Activated T-cell treated with anti-CD3 and anti-CD28 coated beads, Interleukin-2, amount 50 U/mL, for 24 hours (primary cell): ENCODE measurements around the gene POM121L2.
A peak's percentile ranks its signal among the peaks of the same experiment; 100 is the strongest.
"Not testable (repeated sequence)": the region's sequence is repeated elsewhere in the genome, so short reads cannot be mapped to it uniquely, and the experiment has no call there.

ENCODE experiments used
- DNase-seq: peaks from one replicate; pipeline ENCODE4 v3.0.0-alpha.2; 2020
- H3K27ac Mint-ChIP-seq: 2 replicates; pipeline ENCODE4 v1.8.0; 2020; ENCODE audit warnings: mild to moderate bottlenecking, mixed read lengths
- H3K27me3 Mint-ChIP-seq: 2 replicates; pipeline ENCODE4 v1.8.0; 2020; ENCODE audit warnings: mixed read lengths
- H3K36me3 Mint-ChIP-seq: 2 replicates; pipeline ENCODE4 v1.8.0; 2020; ENCODE audit warnings: low read depth, mixed read lengths
- H3K4me1 Mint-ChIP-seq: 2 replicates; pipeline ENCODE4 v1.8.0; 2020; ENCODE audit warnings: low read depth, mixed read lengths
- H3K4me3 Mint-ChIP-seq: 2 replicates; pipeline ENCODE4 v1.8.0; 2020; ENCODE audit warnings: mild to moderate bottlenecking, moderate library complexity, mixed read lengths
- H3K9me3 Mint-ChIP-seq: 2 replicates; pipeline ENCODE4 v1.8.0; 2020; ENCODE audit warnings: mixed read lengths

POM121L2 gene

DNA sequence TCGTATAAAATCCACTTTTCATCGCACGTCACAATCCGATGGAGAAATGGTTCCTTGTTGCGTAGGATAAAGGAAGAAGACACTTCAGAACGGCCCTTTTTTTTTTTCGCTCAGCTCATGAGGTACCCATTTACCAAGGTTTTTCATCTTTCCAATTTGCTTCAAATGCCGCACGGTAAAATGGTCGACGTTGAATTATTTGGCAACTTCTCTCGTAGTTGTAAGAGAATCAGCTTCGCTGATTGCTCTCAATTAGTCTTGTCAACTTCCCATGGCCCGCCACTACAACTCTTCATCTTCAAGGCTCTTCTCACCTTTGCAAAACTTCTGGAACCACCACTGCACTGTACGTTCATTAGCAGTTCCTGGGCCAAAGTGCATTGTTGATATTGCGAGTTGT is 28.8 kb downstream of the POM121L2 start:
- Mint-ChIP-seq H3K36me3 (peaks cover 3% of the 10 kb centered on the region), H3K27me3 (peaks cover 95% of the 10 kb centered on the region), H3K4me1 (peaks cover 22% of the 10 kb centered on the region), H3K27ac (peak overlapping the region; percentile 23), H3K9me3 (peaks cover 45% of the 10 kb centered on the region), H3K4me3 (no peak overlapping the region)
- no peak for DNase-seq

DNA sequence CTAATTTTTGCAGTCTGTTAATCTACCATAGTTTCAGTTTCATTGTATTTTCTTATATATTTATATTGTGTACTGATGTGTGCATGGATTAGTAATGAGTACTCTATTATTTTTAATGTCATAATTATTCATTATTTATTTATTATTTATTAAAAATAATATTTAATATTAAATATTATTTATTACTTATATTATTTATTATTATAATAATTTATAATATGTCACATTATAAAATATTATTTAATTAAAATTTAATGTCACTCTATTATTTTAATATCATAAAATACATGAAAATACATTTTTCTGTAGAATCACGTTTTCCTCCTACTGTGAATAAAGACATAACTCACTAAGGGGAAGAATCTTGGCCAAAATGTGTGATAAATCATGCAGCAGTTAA is 30.5 kb downstream of the POM121L2 start:
- peaks cover 3% of the 10 kb centered on the region for H3K36me3 Mint-ChIP-seq
- peaks cover 15% of the 10 kb centered on the region for H3K4me1 Mint-ChIP-seq
- peaks cover 38% of the 10 kb centered on the region for H3K9me3 Mint-ChIP-seq
- no peak overlapping the region for H3K4me3 Mint-ChIP-seq
- H3K27me3 Mint-ChIP-seq, result peaks cover 93% of the 10 kb centered on the region
- no peak overlapping the region for H3K27ac Mint-ChIP-seq
- no peak for DNase-seq

DNA sequence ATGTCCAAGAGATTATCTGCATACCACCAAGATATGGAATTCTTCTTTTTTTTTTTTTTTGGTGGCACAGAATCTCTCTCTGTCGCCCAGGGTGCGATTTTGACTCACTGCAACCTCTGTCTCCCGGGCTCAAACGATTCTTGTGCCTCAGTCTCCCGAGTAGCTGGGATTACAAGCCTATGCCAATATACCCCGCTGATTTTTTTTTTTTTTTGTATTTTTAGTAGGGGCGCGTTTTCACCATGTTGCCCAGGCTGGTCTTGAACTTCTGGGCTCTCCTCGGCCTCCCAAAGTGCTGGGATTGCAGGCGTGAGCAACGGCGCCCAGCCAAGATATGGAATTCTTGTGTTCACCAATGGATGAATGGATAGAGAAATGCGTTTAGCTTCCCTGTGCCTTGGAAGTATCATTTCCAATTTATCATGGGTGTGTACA is 31.0 kb downstream of the POM121L2 start:
- H3K4me3 Mint-ChIP-seq, result no peak overlapping the region
- H3K9me3 Mint-ChIP-seq, result peaks cover 35% of the 10 kb centered on the region
- H3K36me3 Mint-ChIP-seq, result peaks cover 3% of the 10 kb centered on the region
- H3K27ac Mint-ChIP-seq, result no peak overlapping the region
- H3K27me3 Mint-ChIP-seq, result peaks cover 93% of the 10 kb centered on the region
- no peak for DNase-seq
- peaks cover 15% of the 10 kb centered on the region for H3K4me1 Mint-ChIP-seq

DNA sequence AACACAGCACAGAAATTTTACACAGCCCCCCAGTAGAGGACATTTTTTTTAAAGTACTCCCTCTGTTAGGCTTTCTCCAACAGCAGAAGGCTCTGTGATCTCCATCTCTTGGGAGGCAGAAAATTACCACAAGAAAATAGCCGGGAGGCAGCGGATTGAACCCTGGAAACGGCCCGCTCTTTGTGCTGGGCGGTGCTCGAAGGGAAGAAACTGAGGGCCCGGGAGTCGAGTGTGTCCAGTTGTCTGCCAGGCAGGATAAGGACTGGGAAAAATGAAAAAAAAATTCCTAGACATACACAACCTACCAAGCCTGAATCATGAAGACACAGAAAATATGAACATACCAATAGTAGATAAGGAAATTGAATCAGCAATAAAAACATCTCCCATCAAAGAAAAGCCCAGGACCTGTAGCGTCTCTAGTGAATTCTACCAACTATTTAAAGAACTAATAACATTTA is 31.5 kb downstream of the POM121L2 start:
- peaks cover 3% of the 10 kb centered on the region for H3K36me3 Mint-ChIP-seq
- peaks cover 34% of the 10 kb centered on the region for H3K9me3 Mint-ChIP-seq
- H3K4me1 Mint-ChIP-seq, result peaks cover 15% of the 10 kb centered on the region
- peak overlapping the region; percentile 61 for H3K4me3 Mint-ChIP-seq
- H3K27ac Mint-ChIP-seq, result peak overlapping the region; percentile 82
- peaks cover 93% of the 10 kb centered on the region for H3K27me3 Mint-ChIP-seq
- no peak for DNase-seq

DNA sequence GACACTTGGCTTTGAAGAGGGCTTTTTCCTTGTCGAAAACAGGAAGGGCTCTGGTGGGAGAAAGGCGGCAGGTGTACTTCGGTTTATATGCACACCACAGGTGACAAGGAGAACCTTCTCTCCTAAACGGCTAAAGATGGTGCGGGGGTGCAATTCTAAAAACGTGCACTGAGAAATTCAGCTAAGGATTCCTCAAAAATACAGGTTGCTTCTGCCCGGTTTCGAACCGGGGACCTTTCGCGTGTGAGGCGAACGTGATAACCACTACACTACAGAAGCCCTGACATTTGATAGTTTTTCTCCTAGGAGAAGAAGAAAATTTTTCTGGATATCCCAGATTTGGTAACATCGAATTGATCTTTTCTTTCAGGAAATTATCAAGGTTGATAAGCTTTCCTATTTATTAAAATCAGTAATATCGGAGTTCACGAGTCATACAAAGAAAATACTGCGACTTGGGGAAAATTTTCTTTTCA is 32.0 kb downstream of the POM121L2 start:
- peak overlapping the region; percentile 82 for H3K27ac Mint-ChIP-seq
- H3K9me3 Mint-ChIP-seq, result peaks cover 30% of the 10 kb centered on the region
- DNase-seq, result peak; percentile 55
- peak overlapping the region; percentile 61 for H3K4me3 Mint-ChIP-seq
- peaks cover 93% of the 10 kb centered on the region for H3K27me3 Mint-ChIP-seq
- H3K36me3 Mint-ChIP-seq, result peaks cover 3% of the 10 kb centered on the region
- H3K4me1 Mint-ChIP-seq, result peaks cover 15% of the 10 kb centered on the region

DNA sequence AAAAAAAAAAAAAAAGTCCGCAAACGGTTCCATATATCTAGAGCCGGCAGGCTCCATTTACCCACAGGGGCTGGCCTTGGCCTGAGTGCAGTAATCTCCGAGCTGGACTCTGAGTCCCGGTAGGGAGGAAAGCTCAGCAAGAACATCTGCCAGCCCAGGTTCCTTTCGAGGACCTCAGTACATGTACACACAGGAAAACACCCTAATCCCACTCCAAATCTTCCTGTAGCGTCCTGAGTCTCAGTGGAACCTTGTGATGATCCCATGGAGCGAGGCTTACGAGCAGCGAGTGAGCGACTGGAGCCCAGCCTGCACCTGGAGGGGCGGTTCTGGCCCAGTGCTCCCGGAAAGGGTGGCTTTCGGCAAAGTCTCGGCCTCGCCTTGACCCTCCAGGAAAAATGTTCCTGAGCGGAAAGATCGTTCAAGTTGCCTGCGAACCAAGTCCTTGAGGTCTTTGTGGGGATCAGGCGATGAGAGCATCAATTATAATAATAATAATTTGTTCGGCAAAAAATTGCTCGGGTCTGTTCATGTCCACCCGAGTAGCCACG is 32.5 kb downstream of the POM121L2 start:
- H3K9me3 Mint-ChIP-seq, result peaks cover 27% of the 10 kb centered on the region
- peaks cover 15% of the 10 kb centered on the region for H3K4me1 Mint-ChIP-seq
- peaks cover 93% of the 10 kb centered on the region for H3K27me3 Mint-ChIP-seq
- H3K36me3 Mint-ChIP-seq, result peaks cover 2% of the 10 kb centered on the region
- DNase-seq, result no peak
- peak overlapping the region; percentile 82 for H3K27ac Mint-ChIP-seq
- H3K4me3 Mint-ChIP-seq, result peak overlapping the region; percentile 61

DNA sequence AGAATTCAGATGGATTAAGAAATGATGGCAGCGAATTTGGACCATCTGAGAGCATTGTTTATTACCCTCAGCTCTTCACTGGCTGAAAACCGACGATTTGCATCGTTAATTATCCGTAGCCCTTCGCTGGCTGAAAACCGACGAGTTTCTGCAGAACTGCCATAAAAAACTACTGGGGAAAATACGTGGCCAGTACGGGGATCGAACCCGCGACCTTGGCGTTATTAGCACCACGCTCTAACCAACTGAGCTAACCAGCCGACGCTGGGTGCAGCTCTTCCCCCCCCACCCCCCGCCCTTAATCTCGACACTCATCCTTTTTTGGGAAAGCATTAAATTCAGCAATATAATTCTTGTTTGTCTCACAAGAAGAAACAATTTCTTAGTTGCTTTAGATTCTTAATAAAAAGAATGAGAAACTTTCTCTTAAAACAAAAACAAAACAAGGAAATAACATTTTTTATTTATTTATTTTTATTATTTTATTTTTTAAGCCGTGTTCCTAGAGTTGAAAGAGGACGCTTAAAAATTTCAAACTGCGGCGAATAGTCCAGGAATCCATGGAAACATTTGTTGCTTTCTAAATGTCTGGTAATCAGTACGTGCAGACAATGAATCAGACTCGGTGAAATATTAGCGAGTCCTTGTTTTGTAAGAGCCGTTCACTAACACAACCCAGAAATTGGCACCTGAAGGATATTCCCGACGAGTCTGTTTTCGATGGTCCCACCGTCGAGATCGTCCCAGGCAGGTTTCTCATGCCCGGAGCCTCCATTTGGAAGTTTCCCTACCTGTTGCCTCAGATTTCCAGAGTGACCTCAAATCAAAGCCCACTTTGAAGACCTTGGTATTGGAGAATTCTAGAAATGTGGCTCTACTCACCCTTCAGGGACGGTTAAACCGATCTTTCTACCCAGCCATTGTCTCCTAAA is 36.8 kb downstream of the POM121L2 start:
- peak; percentile 52 for DNase-seq
- no peak overlapping the region for H3K4me3 Mint-ChIP-seq
- no peaks in the 10 kb centered on the region for H3K9me3 Mint-ChIP-seq
- peaks cover 7% of the 10 kb centered on the region for H3K4me1 Mint-ChIP-seq
- H3K36me3 Mint-ChIP-seq, result no peaks in the 10 kb centered on the region
- H3K27me3 Mint-ChIP-seq, result peaks cover 83% of the 10 kb centered on the region
- H3K27ac Mint-ChIP-seq, result no peak overlapping the region

DNA sequence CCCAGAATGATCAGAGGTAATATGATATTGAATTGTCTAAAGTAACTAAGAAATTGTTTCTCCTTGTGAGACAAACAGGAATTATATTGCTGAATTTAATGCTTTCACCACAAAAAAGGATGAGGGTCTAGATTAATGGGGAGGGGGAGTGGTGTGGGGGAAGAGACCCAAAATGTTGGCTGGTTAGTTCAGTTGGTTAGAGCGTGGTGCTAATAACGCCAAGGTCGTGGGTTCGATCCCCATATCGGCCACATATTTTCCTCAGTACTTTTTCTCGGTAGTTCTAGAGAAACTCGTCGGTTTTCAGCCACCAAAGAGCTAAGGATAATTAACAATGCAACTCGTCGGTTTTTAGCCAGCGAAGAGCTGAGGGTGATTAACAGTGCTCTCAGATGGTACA is 38.3 kb downstream of the POM121L2 start:
- Mint-ChIP-seq H3K4me1 (no peaks in the 10 kb centered on the region), H3K4me3 (no peak overlapping the region), H3K36me3 (no peaks in the 10 kb centered on the region), H3K9me3 (no peaks in the 10 kb centered on the region), H3K27me3 (peaks cover 81% of the 10 kb centered on the region), H3K27ac (no peak overlapping the region)
- no peak for DNase-seq

DNA sequence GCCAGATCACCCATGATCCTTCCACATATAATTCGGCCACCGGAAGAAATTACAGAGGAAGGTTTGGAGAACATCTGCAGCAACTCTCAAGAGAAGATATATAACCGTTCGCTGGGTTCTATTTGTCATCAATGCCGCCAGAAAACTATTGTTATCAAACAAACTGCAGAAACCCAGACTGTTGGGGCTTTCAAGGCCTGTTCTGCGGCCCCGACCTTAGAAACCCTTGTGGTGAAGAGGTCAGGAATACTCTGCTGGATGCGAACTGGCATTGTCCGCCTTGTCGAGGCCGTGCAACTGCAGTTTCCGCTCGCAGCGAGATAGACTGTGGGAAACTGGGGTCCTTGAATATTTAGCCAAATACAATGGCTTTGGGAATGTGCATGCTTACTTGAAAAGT is 43.3 kb downstream of the POM121L2 start:
- H3K27me3 Mint-ChIP-seq, result peaks cover 72% of the 10 kb centered on the region

DNA sequence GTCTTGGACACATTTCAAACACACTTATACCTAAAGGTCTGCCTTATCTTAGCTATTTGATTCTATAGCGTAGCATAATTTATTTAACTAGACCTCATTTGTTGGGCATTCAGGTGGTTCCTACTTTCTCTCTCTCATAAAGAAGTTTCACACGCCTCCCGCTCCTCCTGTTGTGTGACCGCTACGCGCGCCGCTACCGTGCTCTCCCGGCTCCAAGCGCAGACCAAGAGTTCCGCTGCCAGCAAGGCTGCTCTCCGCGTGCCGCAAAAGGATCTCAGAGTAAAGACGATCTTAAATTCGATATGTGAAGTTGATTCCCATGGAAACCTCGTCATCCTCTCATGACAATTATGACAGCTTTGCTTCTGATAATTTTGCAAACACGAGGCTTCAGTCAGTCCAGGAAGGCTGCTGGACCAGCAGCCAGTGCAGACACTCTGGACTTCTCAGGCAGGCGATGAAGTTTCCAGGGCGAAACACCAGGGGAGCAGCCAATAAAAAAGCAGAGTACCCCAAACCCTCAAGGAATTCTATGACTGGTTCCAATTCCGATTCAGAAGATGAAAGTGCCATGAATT is 44.1 kb downstream of the POM121L2 start:
- Mint-ChIP-seq H3K27ac (no peak overlapping the region), H3K36me3 (no peaks in the 10 kb centered on the region), H3K27me3 (peaks cover 72% of the 10 kb centered on the region), H3K9me3 (no peaks in the 10 kb centered on the region), H3K4me3 (no peak overlapping the region), H3K4me1 (no peaks in the 10 kb centered on the region)
- DNase-seq, result no peak

More for the DNA sequence above, 43.3 kb downstream of the POM121L2 start:
- no peaks in the 10 kb centered on the region for H3K4me1 Mint-ChIP-seq
- H3K27ac Mint-ChIP-seq, result no peak overlapping the region
- H3K9me3 Mint-ChIP-seq, result no peaks in the 10 kb centered on the region
- H3K4me3 Mint-ChIP-seq, result no peak overlapping the region
- H3K36me3 Mint-ChIP-seq, result no peaks in the 10 kb centered on the region
- no peak for DNase-seq

DNA sequence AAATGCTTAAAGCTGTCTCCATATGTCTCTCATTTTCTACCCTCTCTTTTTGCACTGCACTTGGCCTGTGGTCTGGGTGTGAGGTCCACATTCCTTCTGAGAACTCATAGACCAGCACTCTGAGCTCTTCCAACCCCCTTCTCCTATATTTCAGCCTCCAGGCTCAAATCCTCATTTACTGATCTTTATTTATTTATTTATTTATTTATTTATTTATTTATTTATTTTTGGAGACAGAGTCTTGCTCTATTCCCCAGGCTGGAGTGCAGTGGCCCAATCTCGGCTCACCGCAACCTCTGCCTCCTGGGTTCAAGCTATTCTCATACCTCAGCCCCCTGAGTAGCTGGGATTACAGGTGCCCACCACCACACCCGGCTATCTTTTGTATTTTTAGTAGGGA is 45.1 kb downstream of the POM121L2 start:
- not testable (repeated sequence) for H3K27ac Mint-ChIP-seq, H3K4me1 Mint-ChIP-seq, H3K9me3 Mint-ChIP-seq, DNase-seq, H3K4me3 Mint-ChIP-seq, H3K36me3 Mint-ChIP-seq
- H3K27me3 Mint-ChIP-seq, result peaks cover 74% of the 10 kb centered on the region

DNA sequence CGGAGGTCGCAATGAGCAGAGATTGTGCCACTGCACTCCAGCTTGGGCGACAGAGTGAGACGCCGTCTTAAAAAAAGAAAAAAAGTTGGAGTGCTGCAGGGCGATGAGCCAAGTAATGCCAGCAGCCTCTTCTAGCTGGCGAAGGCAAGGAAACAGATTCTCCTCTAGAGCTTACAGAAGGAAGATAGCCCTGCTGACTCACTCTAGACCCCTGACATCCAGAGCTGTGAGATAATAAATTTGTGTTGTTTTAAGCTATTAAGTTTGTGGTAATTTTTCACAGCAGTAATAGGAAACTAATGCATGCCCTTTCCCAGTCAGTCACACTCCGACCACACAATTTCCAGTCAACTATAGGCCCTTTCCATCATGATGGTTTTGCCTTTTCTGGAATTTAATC is 48.2 kb downstream of the POM121L2 start:
- Mint-ChIP-seq H3K9me3 (no peaks in the 10 kb centered on the region), H3K27ac (no peak overlapping the region), H3K4me3 (no peak overlapping the region), H3K27me3 (peaks cover 85% of the 10 kb centered on the region), H3K4me1 (peaks cover 3% of the 10 kb centered on the region), H3K36me3 (no peaks in the 10 kb centered on the region)
- DNase-seq, result no peak

DNA sequence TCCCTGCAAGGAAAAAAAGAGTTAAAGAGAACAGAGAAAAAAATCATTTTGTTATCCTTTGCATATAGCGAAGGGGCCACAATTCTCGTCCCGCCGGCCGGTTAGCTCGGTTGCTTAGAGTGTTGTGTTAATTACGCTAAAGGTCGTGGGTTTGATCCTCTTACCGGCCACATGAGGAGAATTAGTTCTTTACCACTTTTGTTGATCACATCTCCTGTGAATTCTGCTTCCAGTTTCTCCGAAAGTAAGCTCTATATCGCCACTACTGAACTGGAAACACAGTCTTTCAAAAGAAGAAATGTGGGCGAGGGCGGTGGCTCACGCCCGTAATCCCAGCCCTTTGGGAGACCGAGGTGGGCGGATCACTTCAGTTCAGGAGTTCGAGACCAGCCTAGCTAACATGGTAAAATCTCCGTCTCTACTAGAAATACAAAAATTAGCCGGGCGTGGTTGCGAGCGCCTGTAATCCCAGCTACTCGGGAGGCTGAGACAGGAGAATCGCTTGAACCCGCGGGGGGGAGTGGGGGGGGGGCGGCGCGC is 51.2 kb downstream of the POM121L2 start:
- no peak for DNase-seq
- no peak overlapping the region for H3K4me3 Mint-ChIP-seq
- H3K27me3 Mint-ChIP-seq, result peaks cover 85% of the 10 kb centered on the region
- no peaks in the 10 kb centered on the region for H3K9me3 Mint-ChIP-seq
- H3K36me3 Mint-ChIP-seq, result no peaks in the 10 kb centered on the region
- H3K27ac Mint-ChIP-seq, result no peak overlapping the region
- peaks cover 3% of the 10 kb centered on the region for H3K4me1 Mint-ChIP-seq

DNA sequence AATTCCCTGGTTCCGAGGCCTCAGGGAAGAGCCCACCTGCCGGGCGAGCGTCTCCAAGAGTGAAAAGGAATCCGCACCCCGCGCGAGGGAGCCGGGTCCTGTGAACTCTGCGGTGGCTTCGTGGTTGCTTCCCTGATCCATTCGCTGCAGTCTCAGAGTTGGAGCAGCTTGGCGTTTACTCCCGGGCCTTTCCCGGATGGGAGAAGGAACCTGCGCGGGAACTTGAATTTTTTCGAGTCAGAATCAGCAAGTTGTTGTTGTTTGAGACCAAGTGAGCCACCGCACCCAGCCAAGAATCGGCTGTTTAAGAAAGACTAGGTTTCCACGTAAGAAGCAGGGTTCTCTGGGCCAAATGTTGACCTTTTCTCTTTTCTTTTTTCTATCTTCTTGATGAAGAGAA is 51.7 kb downstream of the POM121L2 start:
- Mint-ChIP-seq H3K4me1 (peaks cover 3% of the 10 kb centered on the region), H3K27ac (no peak overlapping the region), H3K9me3 (no peaks in the 10 kb centered on the region), H3K4me3 (no peak overlapping the region), H3K36me3 (no peaks in the 10 kb centered on the region), H3K27me3 (peaks cover 89% of the 10 kb centered on the region)
- no peak for DNase-seq
